Common myeloid progenitor, CD34-positive (primary cell): ENCODE measurements around the gene TMEM260.
"Not testable (repeated sequence)": the region's sequence is repeated elsewhere in the genome, so short reads cannot be mapped to it uniquely, and the experiment has no call there.

Source experiments
- CTCF ChIA-PET: fragments of 350-600 bp; sonication (Branson Sonifier 250); formaldehyde crosslinking; loops from one replicate; lab custom pipeline; 2021; ENCODE audit warnings: antibody characterized with exemption; lab: Charles Lee
- POLR2A ChIA-PET: fragments of 350-600 bp; sonication (Branson Sonifier 250); formaldehyde crosslinking; loops from one replicate; lab custom pipeline; 2021; ENCODE audit warnings: antibody characterized with exemption; lab: Charles Lee
- DNase-seq, 3 donors: peaks; one replicate each; pipeline versions ENCODE4 v3.0.0 to v3.0.0-alpha.2; 2013
- H3K27ac ChIP-seq, 2 experiments: 1 replicate in 1 of 2; 2 replicates in 1 of 2; pipeline ENCODE4 v1.7.0; 2013; ENCODE audit warnings: inconsistent platforms in 2 of 2, low read length in 2 of 2, mild to moderate bottlenecking in 2 of 2, low read depth in 1 of 2, moderate library complexity in 1 of 2; ENCODE audit not compliant: severe bottlenecking in 2 of 2, insufficient read depth in 1 of 2, poor library complexity in 1 of 2
- H3K27me3 ChIP-seq, 5 experiments: replicated peaks in 2 of 5; 1 replicate in 3 of 5; 2 replicates in 2 of 5; pipeline versions ENCODE4 v1.6.1 to v1.7.0; 2013; ENCODE audit warnings: low read length in 4 of 5, mild to moderate bottlenecking in 2 of 5, moderate library complexity in 2 of 5, inconsistent platforms in 1 of 5; ENCODE audit not compliant: insufficient read depth in 5 of 5, control insufficient read depth in 4 of 5
- H3K36me3 ChIP-seq, 4 experiments: 1 replicate in 2 of 4; 2 replicates in 2 of 4; pipeline versions ENCODE4 v1.6.1 to v1.7.0; 2013; ENCODE audit warnings: low read length in 3 of 4, control low read depth in 1 of 4, mild to moderate bottlenecking in 1 of 4; ENCODE audit not compliant: control insufficient read depth in 4 of 4, insufficient read depth in 4 of 4
- H3K4me1 ChIP-seq, 4 experiments: 1 replicate in 3 of 4; 2 replicates in 1 of 4; pipeline versions ENCODE4 v1.6.1 to v1.7.1; 2013; ENCODE audit warnings: low read length in 3 of 4, mild to moderate bottlenecking in 3 of 4, control low read depth in 1 of 4, inconsistent platforms in 1 of 4, moderate library complexity in 1 of 4; ENCODE audit not compliant: control insufficient read depth in 4 of 4, insufficient read depth in 4 of 4; ENCODE audit errors: control extremely low read depth in 1 of 4
- H3K4me3 ChIP-seq, 7 experiments: 1 replicate in 4 of 7; 2 replicates in 3 of 7; pipeline versions ENCODE4 v1.5.1 to v1.7.0; 2013; ENCODE audit warnings: mild to moderate bottlenecking in 7 of 7, low read length in 6 of 7, moderate library complexity in 6 of 7, inconsistent platforms in 2 of 7, low read depth in 2 of 7, control low read depth in 1 of 7; ENCODE audit not compliant: insufficient read depth in 4 of 7, control insufficient read depth in 1 of 7; ENCODE audit errors: extremely low read depth in 1 of 7
- H3K9me3 ChIP-seq, 5 experiments: 1 replicate in 4 of 5; 2 replicates in 1 of 5; pipeline versions ENCODE4 v1.6.1 to v1.7.1; 2013; ENCODE audit warnings: low read length in 4 of 5, mild to moderate bottlenecking in 2 of 5, inconsistent platforms in 1 of 5, low read depth in 1 of 5, moderate library complexity in 1 of 5; ENCODE audit not compliant: control insufficient read depth in 4 of 5, insufficient read depth in 2 of 5; ENCODE audit errors: control extremely low read depth in 1 of 5
- WGBS: methylation state at CpG from one replicate; pipeline ENCODE4 v1.1.5; 2013; ENCODE audit not compliant: insufficient coverage; 5-methylcytosine and 5-hydroxymethylcytosine counted together

The TMEM260 gene

GRCh38 chr14:56594428-56594827, 14.8 kb downstream of the TMEM260 start:
- no peaks in the 10 kb centered on the region for H3K27me3 ChIP-seq
- no peak for DNase-seq
- CTCF ChIA-PET = no interaction called here
- no peak overlapping the region for H3K27ac ChIP-seq
- WGBS = no CpG with 5 or more reads among the region's 1 CpG
- POLR2A ChIA-PET = no interaction called here
- no peaks in the 10 kb centered on the region for H3K9me3 ChIP-seq
- H3K4me1 ChIP-seq = no peaks in the 10 kb centered on the region
- H3K36me3 ChIP-seq = peaks cover 6 to 19% (median 15%) of the 10 kb centered on the region in 4 experiments
- no peak overlapping the region for H3K4me3 ChIP-seq

- Histone ChIP-seq H3K9me3 (no peaks in the 10 kb centered on the region), H3K36me3 (peaks cover 6 to 14% (median 10%) of the 10 kb centered on the region in 4 experiments), H3K27me3 (no peaks in the 10 kb centered on the region), H3K4me3 (no peak overlapping the region), H3K27ac (no peak overlapping the region), H3K4me1 (no peaks in the 10 kb centered on the region)
- DNase-seq = no peak
- CTCF ChIA-PET = interaction anchor here (0.8 kb wide), 1 partner anchor 46 kb away, joined by 3 read pairs; no protein-coding TSS in a partner anchor
- POLR2A ChIA-PET = no interaction called here
- 100% methylated on average over 1 of the region's 1 CpG for WGBS
Measured at GRCh38 chr14:56598519-56598918, 18.9 kb downstream of the TMEM260 start.

- 100% methylated on average over 2 of the region's 2 CpGs for WGBS
- H3K4me3 ChIP-seq = no peak overlapping the region
- H3K27ac ChIP-seq = no peak overlapping the region
- H3K27me3 ChIP-seq = no peaks in the 10 kb centered on the region
- no peaks in the 10 kb centered on the region for H3K9me3 ChIP-seq
- ChIA-PET CTCF (no interaction called here), POLR2A (no interaction called here)
- no peaks in the 10 kb centered on the region for H3K4me1 ChIP-seq
- H3K36me3 ChIP-seq = peaks cover 5 to 18% (median 11%) of the 10 kb centered on the region in 4 experiments
- no peak for DNase-seq
Measured at GRCh38 chr14:56603648-56604047, 24.1 kb downstream of the TMEM260 start.

- ChIA-PET POLR2A (no interaction called here), CTCF (interaction anchor here (1.3 kb wide), 1 partner anchor 21 kb away, joined by 3 read pairs; no protein-coding TSS in a partner anchor)
- Histone ChIP-seq H3K9me3 (no peaks in the 10 kb centered on the region), H3K4me3 (no peak overlapping the region), H3K27me3 (no peaks in the 10 kb centered on the region), H3K36me3 (peaks cover 7 to 40% (median 16%) of the 10 kb centered on the region in 4 experiments), H3K4me1 (no peaks in the 10 kb centered on the region), H3K27ac (no peak overlapping the region)
- 100% methylated on average over 1 of the region's 2 CpGs for WGBS
- DNase-seq = no peak
Measured at GRCh38 chr14:56608689-56609088, 29.1 kb downstream of the TMEM260 start.

- CTCF ChIA-PET, H3K4me3 ChIP-seq, H3K9me3 ChIP-seq, H3K27me3 ChIP-seq, POLR2A ChIA-PET, DNase-seq, H3K4me1 ChIP-seq, H3K27ac ChIP-seq: not testable (repeated sequence)
- WGBS = no CpG with 5 or more reads among the region's 2 CpGs
- peaks cover 5 to 37% (median 15%) of the 10 kb centered on the region in 4 experiments for H3K36me3 ChIP-seq
Measured at GRCh38 chr14:56611663-56612062, 32.1 kb downstream of the TMEM260 start.

- H3K27ac ChIP-seq = no peak overlapping the region
- no peak overlapping the region for H3K4me3 ChIP-seq
- H3K9me3 ChIP-seq = no peaks in the 10 kb centered on the region
- ChIA-PET POLR2A (no interaction called here), CTCF (no interaction called here)
- H3K4me1 ChIP-seq = no peaks in the 10 kb centered on the region
- H3K27me3 ChIP-seq = no peaks in the 10 kb centered on the region
- DNase-seq = no peak
- H3K36me3 ChIP-seq = peaks cover 10 to 44% (median 22%) of the 10 kb centered on the region in 4 experiments
Measured at GRCh38 chr14:56617084-56617483, 37.5 kb downstream of the TMEM260 start.

GRCh38 chr14:56630707-56631106, 51.1 kb downstream of the TMEM260 start:
- no peak for DNase-seq
- H3K27me3 ChIP-seq = no peaks in the 10 kb centered on the region
- POLR2A ChIA-PET = no interaction called here
- H3K4me1 ChIP-seq = no peaks in the 10 kb centered on the region
- no peak overlapping the region for H3K27ac ChIP-seq
- peaks cover 38 to 85% (median 51%) of the 10 kb centered on the region in 4 experiments for H3K36me3 ChIP-seq
- CTCF ChIA-PET = interaction anchor here (0.7 kb wide), 1 partner anchor 20 kb away, joined by 4 read pairs; no protein-coding TSS in a partner anchor
- H3K9me3 ChIP-seq = peaks cover 1 to 31% (median 8%) of the 10 kb centered on the region in 5 experiments
- 100% methylated on average over 3 of the region's 3 CpGs for WGBS
- no peak overlapping the region for H3K4me3 ChIP-seq
